Ovary (tissue), 3 donors: ENCODE data around the gene MANSC1.

ENCODE experiments used
- CTCF ChIP-seq, 3 donors: fragments of 450-650 bp in 2 of 3; fragments of 200-600 bp in 1 of 3; IDR thresholded peaks; one replicate each; pipeline versions ENCODE4 v1.5.1 to v1.8.0; 2016 to 2022; ENCODE audit warnings: antibody characterized with exemption in 3 of 3, mild to moderate bottlenecking in 1 of 3
- POLR2A ChIP-seq: fragments of 450-650 bp; IDR thresholded peaks from one replicate; pipeline ENCODE4 v1.6.1; 2017; ENCODE audit warnings: antibody characterized with exemption, mild to moderate bottlenecking, moderate library complexity
- donor health status: DM: no; HTN: no; CAD: no.

DNA sequence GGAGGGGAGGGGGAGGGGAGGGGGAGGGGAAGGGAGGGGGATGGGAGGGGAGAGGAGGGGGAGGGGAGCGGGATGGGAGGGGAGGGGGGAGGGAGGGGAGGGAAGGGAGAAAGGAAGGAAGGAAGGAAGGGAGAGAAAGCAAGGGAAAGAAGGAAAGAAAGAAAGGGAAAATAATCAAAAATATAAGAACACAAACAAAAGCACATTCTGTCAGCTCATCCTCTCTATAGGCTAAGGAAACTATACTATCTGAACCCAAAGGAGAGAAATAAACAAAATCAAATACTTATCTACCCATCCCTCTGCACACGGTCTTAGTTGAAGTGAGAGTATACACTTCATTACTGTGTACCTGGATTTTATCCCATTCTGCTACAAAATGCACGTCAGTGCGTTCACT lies 26.9 kb downstream of the MANSC1 start:
- TF ChIP-seq CTCF (IDR thresholded peaks at IDR 0.05) = no peak
- no peak for TF ChIP-seq POLR2A
